Lower leg skin (tissue), 3 donors: ENCODE results near the gene TP53INP2.

ENCODE experiments used
- POLR2A ChIP-seq, 2 donors: fragments of 450-650 bp; IDR thresholded peaks; one replicate each; pipeline ENCODE4 v1.6.1; 2016 to 2017; ENCODE audit warnings: antibody characterized with exemption in 2 of 2, mild to moderate bottlenecking in 1 of 2, moderate library complexity in 1 of 2
- TF ChIP-seq, protein P1 (sequence below), 3 donors: fragments of 450-650 bp; IDR thresholded peaks; one replicate each; pipeline ENCODE4 v1.5.1; 2016; ENCODE audit warnings: antibody characterized with exemption in 3 of 3, mild to moderate bottlenecking in 3 of 3, moderate library complexity in 2 of 3

GRCh38 chr20:34729416-34729815 lies 25.3 kb downstream of the TP53INP2 start:
- TF ChIP-seq, protein P1, sequence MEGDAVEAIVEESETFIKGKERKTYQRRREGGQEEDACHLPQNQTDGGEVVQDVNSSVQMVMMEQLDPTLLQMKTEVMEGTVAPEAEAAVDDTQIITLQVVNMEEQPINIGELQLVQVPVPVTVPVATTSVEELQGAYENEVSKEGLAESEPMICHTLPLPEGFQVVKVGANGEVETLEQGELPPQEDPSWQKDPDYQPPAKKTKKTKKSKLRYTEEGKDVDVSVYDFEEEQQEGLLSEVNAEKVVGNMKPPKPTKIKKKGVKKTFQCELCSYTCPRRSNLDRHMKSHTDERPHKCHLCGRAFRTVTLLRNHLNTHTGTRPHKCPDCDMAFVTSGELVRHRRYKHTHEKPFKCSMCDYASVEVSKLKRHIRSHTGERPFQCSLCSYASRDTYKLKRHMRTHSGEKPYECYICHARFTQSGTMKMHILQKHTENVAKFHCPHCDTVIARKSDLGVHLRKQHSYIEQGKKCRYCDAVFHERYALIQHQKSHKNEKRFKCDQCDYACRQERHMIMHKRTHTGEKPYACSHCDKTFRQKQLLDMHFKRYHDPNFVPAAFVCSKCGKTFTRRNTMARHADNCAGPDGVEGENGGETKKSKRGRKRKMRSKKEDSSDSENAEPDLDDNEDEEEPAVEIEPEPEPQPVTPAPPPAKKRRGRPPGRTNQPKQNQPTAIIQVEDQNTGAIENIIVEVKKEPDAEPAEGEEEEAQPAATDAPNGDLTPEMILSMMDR (IDR thresholded peaks at IDR 0.05): no peak
- TF ChIP-seq POLR2A (IDR thresholded peaks at IDR 0.05): no peak
